ENCODE results near the gene LINC00632.

The LINC00632 gene

GRCh38 chrX:140776320-140776719, 66.8 kb downstream of the LINC00632 start:
- H3K9me3 ChIP-seq (ENCODE audit: low read length) = peaks cover 2% of the 10 kb centered on the region
- H3K36me3 ChIP-seq (ENCODE audit: insufficient read depth, low read length) = peaks cover 18% of the 10 kb centered on the region

GRCh38 chrX:140794642-140795041, 85.1 kb downstream of the LINC00632 start:
- Histone ChIP-seq H3K4me1 (ENCODE audit: insufficient read depth, low read length) (no peaks in the 10 kb centered on the region), H3K36me3 (ENCODE audit: insufficient read depth, low read length) (no peaks in the 10 kb centered on the region), H2AFZ (ENCODE audit: low read depth, low read length) (no peak overlapping the region), H3K4me3 (ENCODE audit: low read length) (no peak overlapping the region), H3K27me3 (ENCODE audit: insufficient read depth, low read length) (no peaks in the 10 kb centered on the region), H3K9me3 (ENCODE audit: low read length) (no peaks in the 10 kb centered on the region)

More at GRCh38 chrX:140776320-140776719, 66.8 kb downstream of the LINC00632 start:
- no peaks in the 10 kb centered on the region for H3K27me3 ChIP-seq (ENCODE audit: insufficient read depth, low read length)
- no peaks in the 10 kb centered on the region for H3K4me1 ChIP-seq (ENCODE audit: insufficient read depth, low read length)
- no peak overlapping the region for H3K4me3 ChIP-seq (ENCODE audit: low read length)
- no peak overlapping the region for H2AFZ ChIP-seq (ENCODE audit: low read depth, low read length)

- Histone ChIP-seq H3K9me3 (ENCODE audit: low read length) (no peaks in the 10 kb centered on the region), H3K36me3 (ENCODE audit: insufficient read depth, low read length) (no peaks in the 10 kb centered on the region), H3K27me3 (ENCODE audit: insufficient read depth, low read length) (no peaks in the 10 kb centered on the region), H3K4me3 (ENCODE audit: low read length) (no peak overlapping the region), H2AFZ (ENCODE audit: low read depth, low read length) (no peak overlapping the region), H3K4me1 (ENCODE audit: insufficient read depth, low read length) (no peaks in the 10 kb centered on the region)
Measured at GRCh38 chrX:140799216-140799615, 89.7 kb downstream of the LINC00632 start.

GRCh38 chrX:140804292-140804691, 94.7 kb downstream of the LINC00632 start:
- no peaks in the 10 kb centered on the region for H3K36me3 ChIP-seq (ENCODE audit: insufficient read depth, low read length)
- H2AFZ ChIP-seq (ENCODE audit: low read depth, low read length) = no peak overlapping the region
- H3K9me3 ChIP-seq (ENCODE audit: low read length) = no peaks in the 10 kb centered on the region
- H3K4me3 ChIP-seq (ENCODE audit: low read length) = no peak overlapping the region
- H3K27me3 ChIP-seq (ENCODE audit: insufficient read depth, low read length) = no peaks in the 10 kb centered on the region
- no peaks in the 10 kb centered on the region for H3K4me1 ChIP-seq (ENCODE audit: insufficient read depth, low read length)

GRCh38 chrX:140815868-140816267, 106.3 kb downstream of the LINC00632 start:
- no peaks in the 10 kb centered on the region for H3K9me3 ChIP-seq (ENCODE audit: low read length)
- H3K4me3 ChIP-seq (ENCODE audit: low read length) = no peak overlapping the region
- no peak overlapping the region for H2AFZ ChIP-seq (ENCODE audit: low read depth, low read length)
- no peaks in the 10 kb centered on the region for H3K36me3 ChIP-seq (ENCODE audit: insufficient read depth, low read length)
- no peaks in the 10 kb centered on the region for H3K27me3 ChIP-seq (ENCODE audit: insufficient read depth, low read length)
- H3K4me1 ChIP-seq (ENCODE audit: insufficient read depth, low read length) = no peaks in the 10 kb centered on the region

- no peak overlapping the region for H2AFZ ChIP-seq (ENCODE audit: low read depth, low read length)
- no peaks in the 10 kb centered on the region for H3K36me3 ChIP-seq (ENCODE audit: insufficient read depth, low read length)
- no peaks in the 10 kb centered on the region for H3K9me3 ChIP-seq (ENCODE audit: low read length)
- H3K4me1 ChIP-seq (ENCODE audit: insufficient read depth, low read length) = no peaks in the 10 kb centered on the region
- H3K27me3 ChIP-seq (ENCODE audit: insufficient read depth, low read length) = no peaks in the 10 kb centered on the region
- no peak overlapping the region for H3K4me3 ChIP-seq (ENCODE audit: low read length)
Measured at GRCh38 chrX:140817943-140818342, 108.4 kb downstream of the LINC00632 start.

- no peaks in the 10 kb centered on the region for H3K4me1 ChIP-seq (ENCODE audit: insufficient read depth, low read length)
- no peaks in the 10 kb centered on the region for H3K9me3 ChIP-seq (ENCODE audit: low read length)
- H3K4me3 ChIP-seq (ENCODE audit: low read length) = no peak overlapping the region
- no peak overlapping the region for H2AFZ ChIP-seq (ENCODE audit: low read depth, low read length)
- no peaks in the 10 kb centered on the region for H3K36me3 ChIP-seq (ENCODE audit: insufficient read depth, low read length)
- H3K27me3 ChIP-seq (ENCODE audit: insufficient read depth, low read length) = no peaks in the 10 kb centered on the region
Measured at GRCh38 chrX:140821280-140821679, 111.7 kb downstream of the LINC00632 start.

- no peak overlapping the region for H3K4me3 ChIP-seq (ENCODE audit: low read length)
- no peaks in the 10 kb centered on the region for H3K36me3 ChIP-seq (ENCODE audit: insufficient read depth, low read length)
- H2AFZ ChIP-seq (ENCODE audit: low read depth, low read length) = no peak overlapping the region
- no peaks in the 10 kb centered on the region for H3K27me3 ChIP-seq (ENCODE audit: insufficient read depth, low read length)
- H3K4me1 ChIP-seq (ENCODE audit: insufficient read depth, low read length) = no peaks in the 10 kb centered on the region
- no peaks in the 10 kb centered on the region for H3K9me3 ChIP-seq (ENCODE audit: low read length)
Measured at GRCh38 chrX:140822184-140822583, 112.6 kb downstream of the LINC00632 start.

- Histone ChIP-seq H3K9me3 (ENCODE audit: low read length) (no peaks in the 10 kb centered on the region), H2AFZ (ENCODE audit: low read depth, low read length) (no peak overlapping the region), H3K4me1 (ENCODE audit: insufficient read depth, low read length) (no peaks in the 10 kb centered on the region), H3K36me3 (ENCODE audit: insufficient read depth, low read length) (no peaks in the 10 kb centered on the region), H3K27me3 (ENCODE audit: insufficient read depth, low read length) (no peaks in the 10 kb centered on the region), H3K4me3 (ENCODE audit: low read length) (no peak overlapping the region)
Measured at GRCh38 chrX:140822861-140823260, 113.3 kb downstream of the LINC00632 start.

- H3K4me3 ChIP-seq (ENCODE audit: low read length) = no peak overlapping the region
- H3K4me1 ChIP-seq (ENCODE audit: insufficient read depth, low read length) = no peaks in the 10 kb centered on the region
Measured at GRCh38 chrX:140836874-140837273, 127.3 kb downstream of the LINC00632 start.

More at GRCh38 chrX:140836874-140837273, 127.3 kb downstream of the LINC00632 start:
- H3K27me3 ChIP-seq (ENCODE audit: insufficient read depth, low read length) = no peaks in the 10 kb centered on the region
- H3K36me3 ChIP-seq (ENCODE audit: insufficient read depth, low read length) = no peaks in the 10 kb centered on the region
- no peak overlapping the region for H2AFZ ChIP-seq (ENCODE audit: low read depth, low read length)
- no peaks in the 10 kb centered on the region for H3K9me3 ChIP-seq (ENCODE audit: low read length)
